Liver (tissue), 3 donors: ENCODE measurements around the gene BLNK.

Source experiments
- HNF4A ChIP-seq, 2 donors: conservative IDR thresholded peaks; 2 replicates each; pipeline ENCODE4 v1.6.1; 2016; ENCODE audit warnings: antibody characterized with exemption in 2 of 2, mild to moderate bottlenecking in 2 of 2
- HNF4G ChIP-seq: IDR thresholded peaks from 2 replicates; pipeline ENCODE4 v1.6.1; 2016; ENCODE audit warnings: antibody characterized with exemption
- SP1 ChIP-seq: IDR thresholded peaks from 2 replicates; pipeline ENCODE4 v1.6.1; 2018; ENCODE audit warnings: antibody characterized with exemption, mild to moderate bottlenecking
- TAF1 ChIP-seq: conservative IDR thresholded peaks from 2 replicates; pipeline ENCODE4 v1.6.1; 2016; ENCODE audit warnings: antibody characterized with exemption, mild to moderate bottlenecking
- YY1 ChIP-seq: IDR thresholded peaks from 2 replicates; pipeline ENCODE4 v1.6.1; 2016; ENCODE audit warnings: antibody characterized with exemption, mild to moderate bottlenecking
- TF ChIP-seq, protein P1 (sequence below): IDR thresholded peaks from 2 replicates; pipeline ENCODE4 v1.6.1; 2016; ENCODE audit warnings: antibody characterized with exemption, mild to moderate bottlenecking
- TF ChIP-seq, protein P2 (sequence below): fragments of 150-350 bp; IDR thresholded peaks from 2 replicates; pipeline ENCODE4 v1.5.1; 2017; ENCODE audit warnings: improper control_type of control experiment, low read depth, low read length; ENCODE audit not compliant: missing input control
- TF ChIP-seq, protein P3 (sequence below): IDR thresholded peaks from 2 replicates; pipeline ENCODE4 v1.6.1; 2016; ENCODE audit warnings: antibody characterized with exemption
- TF ChIP-seq, protein P4 (sequence below): IDR thresholded peaks from 2 replicates; pipeline ENCODE4 v1.6.1; 2016; ENCODE audit warnings: antibody characterized with exemption
- donor health status: healthy.
- donor health status: healthy.

DNA sequence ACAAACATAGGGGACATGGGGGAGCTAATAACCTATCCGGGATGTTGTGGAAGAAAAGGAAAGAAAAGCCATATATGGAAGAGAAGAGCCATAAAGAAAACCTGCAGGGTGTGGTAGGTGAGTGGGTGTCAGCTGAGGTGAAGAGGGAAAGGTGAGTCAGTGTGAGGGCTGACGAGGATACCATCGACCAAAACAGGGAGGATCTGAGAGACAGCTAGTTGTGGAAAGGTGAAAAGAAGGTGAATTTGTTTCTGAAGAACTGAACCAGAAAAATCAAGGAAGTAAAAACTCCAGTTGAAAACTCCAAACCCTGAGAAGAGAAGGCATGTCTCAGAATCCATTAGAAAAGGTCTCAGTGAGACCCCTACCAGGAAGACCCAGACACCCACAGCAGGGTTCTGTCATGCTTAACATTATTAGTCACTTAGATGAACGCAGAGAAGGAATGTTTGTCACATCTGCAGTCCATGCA lies 4.1 kb downstream of the BLNK start:
- TF ChIP-seq, protein P1, sequence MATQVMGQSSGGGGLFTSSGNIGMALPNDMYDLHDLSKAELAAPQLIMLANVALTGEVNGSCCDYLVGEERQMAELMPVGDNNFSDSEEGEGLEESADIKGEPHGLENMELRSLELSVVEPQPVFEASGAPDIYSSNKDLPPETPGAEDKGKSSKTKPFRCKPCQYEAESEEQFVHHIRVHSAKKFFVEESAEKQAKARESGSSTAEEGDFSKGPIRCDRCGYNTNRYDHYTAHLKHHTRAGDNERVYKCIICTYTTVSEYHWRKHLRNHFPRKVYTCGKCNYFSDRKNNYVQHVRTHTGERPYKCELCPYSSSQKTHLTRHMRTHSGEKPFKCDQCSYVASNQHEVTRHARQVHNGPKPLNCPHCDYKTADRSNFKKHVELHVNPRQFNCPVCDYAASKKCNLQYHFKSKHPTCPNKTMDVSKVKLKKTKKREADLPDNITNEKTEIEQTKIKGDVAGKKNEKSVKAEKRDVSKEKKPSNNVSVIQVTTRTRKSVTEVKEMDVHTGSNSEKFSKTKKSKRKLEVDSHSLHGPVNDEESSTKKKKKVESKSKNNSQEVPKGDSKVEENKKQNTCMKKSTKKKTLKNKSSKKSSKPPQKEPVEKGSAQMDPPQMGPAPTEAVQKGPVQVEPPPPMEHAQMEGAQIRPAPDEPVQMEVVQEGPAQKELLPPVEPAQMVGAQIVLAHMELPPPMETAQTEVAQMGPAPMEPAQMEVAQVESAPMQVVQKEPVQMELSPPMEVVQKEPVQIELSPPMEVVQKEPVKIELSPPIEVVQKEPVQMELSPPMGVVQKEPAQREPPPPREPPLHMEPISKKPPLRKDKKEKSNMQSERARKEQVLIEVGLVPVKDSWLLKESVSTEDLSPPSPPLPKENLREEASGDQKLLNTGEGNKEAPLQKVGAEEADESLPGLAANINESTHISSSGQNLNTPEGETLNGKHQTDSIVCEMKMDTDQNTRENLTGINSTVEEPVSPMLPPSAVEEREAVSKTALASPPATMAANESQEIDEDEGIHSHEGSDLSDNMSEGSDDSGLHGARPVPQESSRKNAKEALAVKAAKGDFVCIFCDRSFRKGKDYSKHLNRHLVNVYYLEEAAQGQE: no peak
- TF ChIP-seq, protein P2, sequence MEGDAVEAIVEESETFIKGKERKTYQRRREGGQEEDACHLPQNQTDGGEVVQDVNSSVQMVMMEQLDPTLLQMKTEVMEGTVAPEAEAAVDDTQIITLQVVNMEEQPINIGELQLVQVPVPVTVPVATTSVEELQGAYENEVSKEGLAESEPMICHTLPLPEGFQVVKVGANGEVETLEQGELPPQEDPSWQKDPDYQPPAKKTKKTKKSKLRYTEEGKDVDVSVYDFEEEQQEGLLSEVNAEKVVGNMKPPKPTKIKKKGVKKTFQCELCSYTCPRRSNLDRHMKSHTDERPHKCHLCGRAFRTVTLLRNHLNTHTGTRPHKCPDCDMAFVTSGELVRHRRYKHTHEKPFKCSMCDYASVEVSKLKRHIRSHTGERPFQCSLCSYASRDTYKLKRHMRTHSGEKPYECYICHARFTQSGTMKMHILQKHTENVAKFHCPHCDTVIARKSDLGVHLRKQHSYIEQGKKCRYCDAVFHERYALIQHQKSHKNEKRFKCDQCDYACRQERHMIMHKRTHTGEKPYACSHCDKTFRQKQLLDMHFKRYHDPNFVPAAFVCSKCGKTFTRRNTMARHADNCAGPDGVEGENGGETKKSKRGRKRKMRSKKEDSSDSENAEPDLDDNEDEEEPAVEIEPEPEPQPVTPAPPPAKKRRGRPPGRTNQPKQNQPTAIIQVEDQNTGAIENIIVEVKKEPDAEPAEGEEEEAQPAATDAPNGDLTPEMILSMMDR: no peak
- TF ChIP-seq YY1: no peak
- TF ChIP-seq, protein P3, sequence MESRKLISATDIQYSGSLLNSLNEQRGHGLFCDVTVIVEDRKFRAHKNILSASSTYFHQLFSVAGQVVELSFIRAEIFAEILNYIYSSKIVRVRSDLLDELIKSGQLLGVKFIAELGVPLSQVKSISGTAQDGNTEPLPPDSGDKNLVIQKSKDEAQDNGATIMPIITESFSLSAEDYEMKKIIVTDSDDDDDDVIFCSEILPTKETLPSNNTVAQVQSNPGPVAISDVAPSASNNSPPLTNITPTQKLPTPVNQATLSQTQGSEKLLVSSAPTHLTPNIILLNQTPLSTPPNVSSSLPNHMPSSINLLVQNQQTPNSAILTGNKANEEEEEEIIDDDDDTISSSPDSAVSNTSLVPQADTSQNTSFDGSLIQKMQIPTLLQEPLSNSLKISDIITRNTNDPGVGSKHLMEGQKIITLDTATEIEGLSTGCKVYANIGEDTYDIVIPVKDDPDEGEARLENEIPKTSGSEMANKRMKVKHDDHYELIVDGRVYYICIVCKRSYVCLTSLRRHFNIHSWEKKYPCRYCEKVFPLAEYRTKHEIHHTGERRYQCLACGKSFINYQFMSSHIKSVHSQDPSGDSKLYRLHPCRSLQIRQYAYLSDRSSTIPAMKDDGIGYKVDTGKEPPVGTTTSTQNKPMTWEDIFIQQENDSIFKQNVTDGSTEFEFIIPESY: no peak
- TF ChIP-seq HNF4A (conservative IDR thresholded peaks at IDR 0.05): no peak
- no peak for TF ChIP-seq SP1
- TF ChIP-seq HNF4G: no peak
- TF ChIP-seq TAF1: no peak
- TF ChIP-seq, protein P4, sequence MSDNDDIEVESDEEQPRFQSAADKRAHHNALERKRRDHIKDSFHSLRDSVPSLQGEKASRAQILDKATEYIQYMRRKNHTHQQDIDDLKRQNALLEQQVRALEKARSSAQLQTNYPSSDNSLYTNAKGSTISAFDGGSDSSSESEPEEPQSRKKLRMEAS: no peak
